ENCODE measurements around the gene PHF14. TPM values are rescaled to one million over a fixed set of nuclear protein-coding genes. Genes with fewer than 3 reads are reported as not detected.

Gene PHF14
- polyA plus RNA-seq, 4 donors, result 18.6 to 27.9 (median 25.1) TPM

- Histone ChIP-seq H3K4me1 (ENCODE audit: control insufficient read depth in 3 of 3, insufficient read depth in 2 of 3, low read depth in 1 of 3, low read length in 2 of 3) (no peaks in the 10 kb centered on the region), H3K9me3 (ENCODE audit: control insufficient read depth in 2 of 2, insufficient read depth in 1 of 2, low read depth in 1 of 2, low read length in 1 of 2) (no peaks in the 10 kb centered on the region), H3K27ac (ENCODE audit: low read depth in 1 of 3, low read length in 2 of 3) (no peak overlapping the region), H3K27me3 (ENCODE audit: control insufficient read depth in 3 of 3, insufficient read depth in 3 of 3, low read length in 3 of 3) (no peaks in the 10 kb centered on the region), H3K4me3 (ENCODE audit: low read depth in 1 of 3, low read length in 3 of 3) (no peak overlapping the region), H3K36me3 (ENCODE audit: control insufficient read depth in 3 of 3, insufficient read depth in 2 of 3, low read depth in 1 of 3, low read length in 3 of 3) (no peaks in the 10 kb centered on the region)
- DNase-seq, result no peak
- 74 to 81% (median 77%) methylated on average over 2 of the region's 2 CpGs for WGBS, 3 donors
- FAIRE-seq, result no peak
These were observed 242.6 kb downstream of the PHF14 start for GRCh38 chr7:11216276-11216675.

- H3K36me3 ChIP-seq (ENCODE audit: control insufficient read depth in 3 of 3, insufficient read depth in 2 of 3, low read depth in 1 of 3, low read length in 3 of 3), result no peaks in the 10 kb centered on the region
- DNase-seq (no peak), FAIRE-seq (no peak)
- no peak overlapping the region for H3K27ac ChIP-seq (ENCODE audit: low read depth in 1 of 3, low read length in 2 of 3)
- no peaks in the 10 kb centered on the region for H3K9me3 ChIP-seq (ENCODE audit: control insufficient read depth in 2 of 2, insufficient read depth in 1 of 2, low read depth in 1 of 2, low read length in 1 of 2)
- H3K4me1 ChIP-seq (ENCODE audit: control insufficient read depth in 3 of 3, insufficient read depth in 2 of 3, low read depth in 1 of 3, low read length in 2 of 3), result no peaks in the 10 kb centered on the region
- WGBS, 3 donors, result 71 to 82% (median 82%) methylated on average over 6 of the region's 6 CpGs
- H3K4me3 ChIP-seq (ENCODE audit: low read depth in 1 of 3, low read length in 3 of 3), result no peak overlapping the region
- no peaks in the 10 kb centered on the region for H3K27me3 ChIP-seq (ENCODE audit: control insufficient read depth in 3 of 3, insufficient read depth in 3 of 3, low read length in 3 of 3)
These were observed 244.3 kb downstream of the PHF14 start for GRCh38 chr7:11217848-11218565.

All from small intestine (tissue), 7 donors.